Left hindlimb (tissue), 1 donor: ENCODE measurements around the gene GLE1.

ENCODE experiments used
- DNase-seq: peaks from one replicate; pipeline ENCODE4 v3.0.0-alpha.2; 2018

The GLE1 gene

GRCh38 chr9:128504485-128505413, at the start of gene GLE1:
TSS of gene GLE1 (plus strand) at chr9:128504719. CDS start at chr9:128504806, 87 bp downstream.
- DNase-seq, result peak; percentile 96

GRCh38 chr9:128454991-128455390, 49.5 kb upstream of the GLE1 start:
- no peak for DNase-seq

GRCh38 chr9:128455849-128456612, 48.5 kb upstream of the GLE1 start, which contains the start of gene ODF2:
TSS of gene ODF2 (plus strand) at chr9:128456006. CDS start at chr9:128456092, 86 bp downstream.
- DNase-seq, result peak; percentile 99

- peak; percentile 82 for DNase-seq
These were observed 47.9 kb upstream of the GLE1 start for GRCh38 chr9:128456613-128457061.

- DNase-seq, result no peak
These were observed 47.3 kb upstream of the GLE1 start for GRCh38 chr9:128457207-128457606.

GRCh38 chr9:128459011-128459410, 45.5 kb upstream of the GLE1 start:
- no peak for DNase-seq

- DNase-seq, result no peak
These were observed 35.4 kb upstream of the GLE1 start for GRCh38 chr9:128469070-128469469.

GRCh38 chr9:128470560-128470959, 34.0 kb upstream of the GLE1 start:
- no peak for DNase-seq

- DNase-seq, result no peak
These were observed 31.4 kb upstream of the GLE1 start for GRCh38 chr9:128473104-128473503.

- no peak for DNase-seq
These were observed 28.7 kb upstream of the GLE1 start for GRCh38 chr9:128475867-128476266.

- no peak for DNase-seq
These were observed 25.3 kb upstream of the GLE1 start for GRCh38 chr9:128479262-128479661.

- DNase-seq, result no peak
These were observed 23.0 kb upstream of the GLE1 start for GRCh38 chr9:128481561-128481960.

- DNase-seq, result no peak
These were observed 22.3 kb upstream of the GLE1 start for GRCh38 chr9:128482186-128482585.

- no peak for DNase-seq
These were observed 19.7 kb upstream of the GLE1 start for GRCh38 chr9:128484686-128485413.

- no peak for DNase-seq
These were observed 19.1 kb upstream of the GLE1 start for GRCh38 chr9:128485414-128485855.

GRCh38 chr9:128486201-128486600, 18.3 kb upstream of the GLE1 start:
- no peak for DNase-seq

GRCh38 chr9:128493424-128493823, 11.1 kb upstream of the GLE1 start:
- no peak for DNase-seq

GRCh38 chr9:128494108-128494745, 10.3 kb upstream of the GLE1 start:
- DNase-seq, result peak; percentile 71

- no peak for DNase-seq
These were observed 9.8 kb upstream of the GLE1 start for GRCh38 chr9:128494746-128495129.

GRCh38 chr9:128495296-128495695, 9.2 kb upstream of the GLE1 start:
- DNase-seq, result no peak

GRCh38 chr9:128495804-128496417, 8.6 kb upstream of the GLE1 start:
- no peak for DNase-seq
